HEK293 (cell line): ENCODE measurements around the gene FAM168A.

Experiments
- BCL11A ChIP-seq: fragments of 450-650 bp; formaldehyde crosslinking; IDR thresholded peaks from 2 replicates; pipeline ENCODE4 v1.5.1; 2016; ENCODE audit warnings: low read depth, missing biosample characterization, missing genetic modification characterization
- CTCF ChIP-seq: fragments of 450-650 bp; formaldehyde crosslinking; IDR thresholded peaks from 2 replicates; pipeline ENCODE4 v1.5.1; 2016; ENCODE audit warnings: missing biosample characterization, missing genetic modification characterization
- GLIS2 ChIP-seq: fragments of 450-650 bp; formaldehyde crosslinking; IDR thresholded peaks from 2 replicates; pipeline ENCODE4 v1.5.1; 2016; ENCODE audit warnings: missing biosample characterization, missing genetic modification characterization
- MEIS1 ChIP-seq: sonication (generic); formaldehyde crosslinking; IDR thresholded peaks from 2 replicates; pipeline ENCODE4 v1.8.1; 2022; ENCODE audit warnings: missing genetic modification reagents, mild to moderate bottlenecking, borderline replicate concordance
- ZNF133 ChIP-seq: fragments of 450-650 bp; formaldehyde crosslinking; IDR thresholded peaks from 2 replicates; pipeline ENCODE4 v1.5.1; 2016; ENCODE audit warnings: missing biosample characterization, missing genetic modification characterization
- ZNF174 ChIP-seq: fragments of 450-650 bp; formaldehyde crosslinking; IDR thresholded peaks from 2 replicates; pipeline ENCODE4 v1.5.0; 2017; ENCODE audit warnings: missing biosample characterization, mild to moderate bottlenecking, missing genetic modification characterization
- ZNF23 ChIP-seq: fragments of 450-650 bp; formaldehyde crosslinking; IDR thresholded peaks from 2 replicates; pipeline ENCODE4 v1.5.1; 2016; ENCODE audit warnings: missing biosample characterization, missing genetic modification characterization, borderline replicate concordance
- ZNF449 ChIP-seq: fragments of 450-650 bp; formaldehyde crosslinking; IDR thresholded peaks from 2 replicates; pipeline ENCODE4 v1.5.1; 2017; ENCODE audit warnings: missing biosample characterization, mild to moderate bottlenecking, missing genetic modification characterization, moderate library complexity
- ZNF626 ChIP-seq: fragments of 450-650 bp; sonication (Bioruptor Pico); formaldehyde crosslinking; IDR thresholded peaks from 2 replicates; pipeline ENCODE4 v1.5.1; 2018; ENCODE audit warnings: missing biosample characterization, missing genetic modification characterization, inconsistent platforms
- TF ChIP-seq, protein P1 (sequence below): fragments of 450-650 bp; formaldehyde crosslinking; conservative IDR thresholded peaks from 2 replicates; pipeline ENCODE4 v1.5.1; 2016; ENCODE audit warnings: low read depth, missing biosample characterization, missing genetic modification characterization

GRCh38 chr11:73387594-73388264, 210.2 kb downstream of the FAM168A start:
- TF ChIP-seq ZNF23 (tag by site-specific recombination), result no peak
- TF ChIP-seq MEIS1 (CRISPR knock-in tag), result no peak
- TF ChIP-seq ZNF449 (tag by site-specific recombination), result no peak
- peak; percentile 52; the same call in 1 of the 2 replicates for TF ChIP-seq GLIS2 (tag by site-specific recombination)
- no peak for TF ChIP-seq CTCF (tag by site-specific recombination)
- TF ChIP-seq ZNF133 (tag by site-specific recombination), result no peak
- TF ChIP-seq ZNF626, result no peak
- no peak for TF ChIP-seq BCL11A (tag by site-specific recombination)
- TF ChIP-seq, protein P1, sequence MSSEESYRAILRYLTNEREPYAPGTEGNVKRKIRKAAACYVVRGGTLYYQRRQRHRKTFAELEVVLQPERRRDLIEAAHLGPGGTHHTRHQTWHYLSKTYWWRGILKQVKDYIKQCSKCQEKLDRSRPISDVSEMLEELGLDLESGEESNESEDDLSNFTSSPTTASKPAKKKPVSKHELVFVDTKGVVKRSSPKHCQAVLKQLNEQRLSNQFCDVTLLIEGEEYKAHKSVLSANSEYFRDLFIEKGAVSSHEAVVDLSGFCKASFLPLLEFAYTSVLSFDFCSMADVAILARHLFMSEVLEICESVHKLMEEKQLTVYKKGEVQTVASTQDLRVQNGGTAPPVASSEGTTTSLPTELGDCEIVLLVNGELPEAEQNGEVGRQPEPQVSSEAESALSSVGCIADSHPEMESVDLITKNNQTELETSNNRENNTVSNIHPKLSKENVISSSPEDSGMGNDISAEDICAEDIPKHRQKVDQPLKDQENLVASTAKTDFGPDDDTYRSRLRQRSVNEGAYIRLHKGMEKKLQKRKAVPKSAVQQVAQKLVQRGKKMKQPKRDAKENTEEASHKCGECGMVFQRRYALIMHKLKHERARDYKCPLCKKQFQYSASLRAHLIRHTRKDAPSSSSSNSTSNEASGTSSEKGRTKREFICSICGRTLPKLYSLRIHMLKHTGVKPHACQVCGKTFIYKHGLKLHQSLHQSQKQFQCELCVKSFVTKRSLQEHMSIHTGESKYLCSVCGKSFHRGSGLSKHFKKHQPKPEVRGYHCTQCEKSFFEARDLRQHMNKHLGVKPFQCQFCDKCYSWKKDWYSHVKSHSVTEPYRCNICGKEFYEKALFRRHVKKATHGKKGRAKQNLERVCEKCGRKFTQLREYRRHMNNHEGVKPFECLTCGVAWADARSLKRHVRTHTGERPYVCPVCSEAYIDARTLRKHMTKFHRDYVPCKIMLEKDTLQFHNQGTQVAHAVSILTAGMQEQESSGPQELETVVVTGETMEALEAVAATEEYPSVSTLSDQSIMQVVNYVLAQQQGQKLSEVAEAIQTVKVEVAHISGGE (tag by site-specific recombination), result no peak
- TF ChIP-seq ZNF174 (tag by site-specific recombination), result no peak
